Fibroblast of the aortic adventitia (primary cell): ENCODE measurements around the gene ZSWIM3. TPM values are rescaled to one million over a fixed set of nuclear protein-coding genes. Genes with fewer than 3 reads are reported as not detected.

Experiments
- DNase-seq: peaks from one replicate; pipeline ENCODE4 v3.0.0-alpha.2; 2010; ENCODE audit warnings: low read depth
- H3K4me3 ChIP-seq: 2 replicates; pipeline ENCODE4 v1.5.1; 2011; ENCODE audit warnings: low read depth, mild to moderate bottlenecking, control low read depth, low read length, moderate library complexity
- total RNA-seq: library from RNA; depleted of rRNA; stranded (reverse); fragments of >200 nt; gene quantifications from 2 replicates; pipeline ENCODE4 v1.2.3, GENCODE V29; 2012; ENCODE audit warnings: low replicate concordance
- TF ChIP-seq, protein P1 (sequence below): IDR thresholded peaks from 2 replicates; pipeline ENCODE4 v1.5.1; 2011; ENCODE audit warnings: mild to moderate bottlenecking, low read length, control low read depth, inconsistent platforms; ENCODE audit not compliant: insufficient read depth

Gene ZSWIM3
- total RNA-seq, 1 donor = 4.3 TPM

DNA sequence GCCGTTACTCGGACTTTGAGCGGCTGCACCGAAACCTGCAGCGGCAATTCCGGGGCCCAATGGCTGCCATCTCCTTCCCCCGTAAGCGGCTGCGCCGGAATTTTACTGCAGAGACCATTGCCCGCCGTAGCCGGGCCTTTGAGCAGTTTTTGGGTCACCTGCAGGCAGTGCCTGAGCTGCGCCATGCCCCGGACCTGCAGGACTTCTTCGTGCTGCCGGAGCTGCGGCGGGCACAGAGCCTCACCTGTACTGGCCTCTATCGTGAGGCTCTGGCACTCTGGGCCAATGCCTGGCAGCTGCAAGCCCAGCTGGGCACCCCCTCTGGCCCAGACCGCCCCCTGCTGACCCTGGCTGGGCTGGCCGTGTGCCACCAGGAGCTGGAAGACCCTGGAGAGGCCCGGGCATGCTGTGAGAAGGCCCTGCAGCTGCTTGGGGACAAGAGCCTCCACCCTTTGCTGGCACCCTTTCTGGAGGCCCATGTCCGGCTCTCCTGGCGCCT lies 16.7 kb upstream of the ZSWIM3 start:
- DNase-seq = no peak
- TF ChIP-seq, protein P1, sequence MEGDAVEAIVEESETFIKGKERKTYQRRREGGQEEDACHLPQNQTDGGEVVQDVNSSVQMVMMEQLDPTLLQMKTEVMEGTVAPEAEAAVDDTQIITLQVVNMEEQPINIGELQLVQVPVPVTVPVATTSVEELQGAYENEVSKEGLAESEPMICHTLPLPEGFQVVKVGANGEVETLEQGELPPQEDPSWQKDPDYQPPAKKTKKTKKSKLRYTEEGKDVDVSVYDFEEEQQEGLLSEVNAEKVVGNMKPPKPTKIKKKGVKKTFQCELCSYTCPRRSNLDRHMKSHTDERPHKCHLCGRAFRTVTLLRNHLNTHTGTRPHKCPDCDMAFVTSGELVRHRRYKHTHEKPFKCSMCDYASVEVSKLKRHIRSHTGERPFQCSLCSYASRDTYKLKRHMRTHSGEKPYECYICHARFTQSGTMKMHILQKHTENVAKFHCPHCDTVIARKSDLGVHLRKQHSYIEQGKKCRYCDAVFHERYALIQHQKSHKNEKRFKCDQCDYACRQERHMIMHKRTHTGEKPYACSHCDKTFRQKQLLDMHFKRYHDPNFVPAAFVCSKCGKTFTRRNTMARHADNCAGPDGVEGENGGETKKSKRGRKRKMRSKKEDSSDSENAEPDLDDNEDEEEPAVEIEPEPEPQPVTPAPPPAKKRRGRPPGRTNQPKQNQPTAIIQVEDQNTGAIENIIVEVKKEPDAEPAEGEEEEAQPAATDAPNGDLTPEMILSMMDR = no peak
- no peak overlapping the region for H3K4me3 ChIP-seq

DNA sequence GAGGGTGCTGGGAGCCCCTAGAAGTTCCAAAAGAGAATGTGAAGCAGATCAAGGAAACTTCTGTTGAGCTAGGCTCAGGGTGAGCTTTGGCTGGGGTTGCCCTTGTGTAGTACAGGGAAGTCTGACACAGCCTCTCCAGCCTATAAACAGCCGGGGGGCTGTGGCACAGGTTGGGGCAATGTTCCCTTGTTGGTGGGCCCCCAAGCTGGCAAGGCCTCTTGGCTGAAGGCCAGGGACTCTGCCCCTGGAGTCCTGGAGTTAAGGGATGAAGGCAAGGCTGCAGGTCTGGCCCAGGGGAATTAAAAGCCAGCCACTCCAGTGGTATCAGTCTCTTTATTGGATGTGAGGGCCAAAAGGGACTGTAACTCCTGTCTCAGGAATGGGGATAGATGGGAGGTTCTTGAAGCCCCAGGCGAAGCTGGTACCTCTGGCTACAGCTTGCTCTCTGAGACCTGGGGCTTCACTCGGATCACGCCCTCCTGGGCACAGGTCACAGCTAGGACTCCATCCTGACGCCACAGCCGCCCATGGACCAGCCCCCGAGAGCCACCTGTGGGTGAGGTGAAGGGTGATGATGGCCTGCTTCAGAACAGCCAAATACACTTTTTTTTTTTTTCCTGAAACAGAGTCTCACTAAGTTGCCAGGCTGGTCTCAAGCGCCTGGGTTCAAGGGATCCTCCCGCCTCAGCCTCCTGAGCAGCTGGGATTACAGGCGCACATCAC lies 15.8 kb upstream of the ZSWIM3 start:
- no peak overlapping the region for H3K4me3 ChIP-seq
- no peak for DNase-seq
- TF ChIP-seq, protein P1 = no peak

DNA sequence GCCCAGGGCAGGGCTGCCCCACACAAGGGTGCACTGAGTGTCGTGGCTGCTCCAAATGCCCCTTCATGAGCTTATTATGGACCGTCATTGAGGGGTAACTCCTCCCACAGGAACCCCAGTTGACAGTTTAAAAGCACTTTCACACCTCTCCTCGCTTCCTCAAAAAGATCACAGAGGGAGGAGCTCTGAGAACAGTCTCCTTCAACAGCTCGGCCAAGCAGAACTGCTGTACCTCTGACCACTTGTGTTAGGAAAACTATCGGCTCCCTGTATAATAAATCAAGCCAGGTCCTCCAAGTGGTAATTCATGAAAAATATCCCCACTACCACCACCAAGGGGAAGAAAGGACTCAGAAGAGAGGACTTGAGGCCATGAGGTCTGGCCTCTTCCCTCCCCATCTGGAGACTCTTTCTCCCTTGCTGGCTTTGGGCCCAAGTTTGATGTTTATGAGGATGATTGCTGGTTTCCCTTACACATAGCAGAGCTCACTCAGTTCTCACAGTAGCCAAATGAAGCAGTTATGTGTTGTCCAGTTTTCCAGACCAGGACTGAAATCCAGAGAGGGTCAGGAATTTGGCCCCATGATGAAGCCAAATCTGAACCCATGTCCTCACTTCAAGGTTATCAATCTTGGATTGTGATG lies 15.1 kb upstream of the ZSWIM3 start:
- TF ChIP-seq, protein P1 = no peak
- H3K4me3 ChIP-seq = no peak overlapping the region
- DNase-seq = peak; percentile 56

DNA sequence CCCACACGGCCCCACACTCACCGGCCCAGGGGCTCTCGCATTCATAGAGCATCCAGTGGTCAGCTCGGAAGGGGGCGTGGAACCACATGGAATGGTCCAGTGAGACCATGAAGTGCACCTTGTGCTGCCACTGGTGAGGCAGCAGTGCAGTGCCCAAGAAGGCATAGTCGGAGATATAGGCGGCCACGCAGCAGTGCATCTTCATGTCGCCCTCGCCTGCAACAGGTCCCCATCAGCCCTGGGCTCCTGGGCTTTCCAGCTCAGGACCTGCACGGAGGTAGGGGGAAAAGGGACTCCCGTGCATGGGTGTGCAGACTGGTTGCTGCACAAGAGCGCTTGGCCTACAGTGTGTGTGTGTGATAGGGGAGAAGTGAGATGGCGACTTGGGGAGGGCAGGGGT lies 13.9 kb upstream of the ZSWIM3 start:
- TF ChIP-seq, protein P1 = no peak
- DNase-seq = no peak
- no peak overlapping the region for H3K4me3 ChIP-seq

DNA sequence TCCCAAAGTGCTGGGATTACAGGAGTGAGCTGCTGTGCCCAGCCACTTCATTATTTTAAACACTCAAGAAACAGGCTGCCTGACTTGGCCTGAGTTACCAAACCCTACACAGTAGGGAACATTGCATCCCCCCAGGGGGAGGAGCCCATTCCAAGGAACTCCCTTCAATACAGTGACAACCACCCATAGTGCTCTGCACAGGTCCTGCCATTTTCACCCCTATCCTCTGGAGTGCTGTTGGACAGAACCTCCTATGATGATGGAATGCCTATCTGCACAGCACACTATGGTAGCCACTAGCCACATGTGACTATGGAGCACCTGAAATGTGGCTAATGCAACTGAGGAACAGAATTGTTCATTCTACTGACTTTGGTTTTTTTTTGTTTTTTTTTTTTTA lies 12.0 kb upstream of the ZSWIM3 start:
- TF ChIP-seq, protein P1 = no peak
- no peak for DNase-seq
- no peak overlapping the region for H3K4me3 ChIP-seq

DNA sequence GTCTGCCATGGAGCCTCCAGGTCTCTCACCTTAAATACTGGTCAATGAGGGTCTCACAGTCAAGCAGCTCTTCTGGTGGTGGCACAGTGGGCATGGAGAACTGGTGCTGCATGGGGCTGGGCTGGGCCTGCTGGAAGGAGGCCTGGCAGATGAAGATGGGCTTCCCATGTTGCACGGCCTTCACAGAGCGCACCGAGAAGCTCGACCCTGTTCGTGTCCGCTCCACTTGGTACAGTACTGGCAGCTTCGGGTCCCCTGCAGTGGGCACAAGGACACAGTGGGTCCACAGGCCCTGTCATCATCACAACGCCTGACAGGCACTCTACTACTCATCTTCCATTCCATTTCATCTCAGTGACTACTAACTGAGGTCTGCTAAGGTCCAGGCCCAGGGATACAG lies 9.0 kb upstream of the ZSWIM3 start:
- no peak for DNase-seq
- H3K4me3 ChIP-seq = no peak overlapping the region
- TF ChIP-seq, protein P1 = no peak
